Natural killer cell treated with Interleukin-12 subunit alpha and Interleukin-12 subunit beta and Interleukin-15 and Interleukin-18, amount 100 ng/mL, for 72 hours (primary cell): ENCODE data around the gene EHD2. TPM values are rescaled to one million over a fixed set of nuclear protein-coding genes. Genes with fewer than 3 reads are reported as not detected.
"Not testable (repeated sequence)": the region's sequence is repeated elsewhere in the genome, so short reads cannot be mapped to it uniquely, and the experiment has no call there.

Source experiments
- ATAC-seq, 2 donors: fragments of 150-1000 bp; cut with Tn5 transposase in 1 of 2; sonication (Bioruptor Pico), chemical (Tn5 transposase) in 1 of 2; 2 replicates each; pipeline ENCODE4 v1.10.0; 2021
- DNase-seq: peaks from one replicate; pipeline ENCODE4 v3.0.0; 2022; ENCODE audit warnings: low spot score
- H3K27ac Mint-ChIP-seq, 2 donors: 1 replicate in 1 of 2; 2 replicates in 1 of 2; pipeline ENCODE4 v1.8.0; 2022; ENCODE audit warnings: mixed read lengths in 2 of 2, mild to moderate bottlenecking in 1 of 2, moderate library complexity in 1 of 2
- H3K27me3 Mint-ChIP-seq, 2 donors: 1 replicate in 1 of 2; 2 replicates in 1 of 2; pipeline ENCODE4 v1.8.0; 2022; ENCODE audit warnings: mixed read lengths in 2 of 2
- H3K36me3 Mint-ChIP-seq: one replicate; pipeline ENCODE4 v1.8.0; 2022; ENCODE audit warnings: mixed read lengths
- H3K4me1 Mint-ChIP-seq, 2 donors: 1 replicate in 1 of 2; 2 replicates in 1 of 2; pipeline ENCODE4 v1.8.0; 2022; ENCODE audit warnings: low read depth in 2 of 2, mixed read lengths in 2 of 2, mild to moderate bottlenecking in 1 of 2
- H3K4me3 Mint-ChIP-seq: one replicate; pipeline ENCODE4 v1.8.0; 2022; ENCODE audit warnings: mixed read lengths
- H3K9me3 Mint-ChIP-seq: 2 replicates; pipeline ENCODE4 v1.8.0; 2022; ENCODE audit warnings: mixed read lengths
- total RNA-seq, 2 donors: library from RNA; stranded (reverse); gene quantifications; one replicate each; pipeline ENCODE4 v1.2.3, GENCODE V29; 2022

Gene EHD2
- total RNA-seq, 2 donors from 2014 or later = not detected

GRCh38 chr19:47730521-47730889 is 17.3 kb downstream of the EHD2 start:
- H3K9me3 Mint-ChIP-seq = no peaks in the 10 kb centered on the region
- peaks cover 35 to 51% of the 10 kb centered on the region in 2 donors for H3K27me3 Mint-ChIP-seq
- no peak overlapping the region for H3K27ac Mint-ChIP-seq
- no peaks in the 10 kb centered on the region for H3K36me3 Mint-ChIP-seq
- peak in 1 of 2 donors; percentile 15 for ATAC-seq
- H3K4me1 Mint-ChIP-seq = peaks cover 11 to 12% of the 10 kb centered on the region in 2 donors
- H3K4me3 Mint-ChIP-seq = no peak overlapping the region
- no peak for DNase-seq

GRCh38 chr19:47730910-47731309 is 17.7 kb downstream of the EHD2 start:
- peaks cover 35 to 51% of the 10 kb centered on the region in 2 donors for H3K27me3 Mint-ChIP-seq
- no peak for DNase-seq
- H3K4me3 Mint-ChIP-seq = no peak overlapping the region
- H3K27ac Mint-ChIP-seq = no peak overlapping the region
- ATAC-seq = no peak
- peaks cover 11 to 12% of the 10 kb centered on the region in 2 donors for H3K4me1 Mint-ChIP-seq
- H3K36me3 Mint-ChIP-seq = no peaks in the 10 kb centered on the region
- H3K9me3 Mint-ChIP-seq = no peaks in the 10 kb centered on the region

- DNase-seq (no peak), ATAC-seq (peak in 1 of 2 donors; percentile 11)
- Mint-ChIP-seq H3K27ac (no peak overlapping the region), H3K4me1 (peaks cover 0 to 5% of the 10 kb centered on the region in 2 donors), H3K4me3 (no peak overlapping the region), H3K36me3 (no peaks in the 10 kb centered on the region), H3K27me3 (peaks cover 15 to 19% of the 10 kb centered on the region in 2 donors), H3K9me3 (no peaks in the 10 kb centered on the region)
Measured at GRCh38 chr19:47735131-47735530, 21.9 kb downstream of the EHD2 start.

- Mint-ChIP-seq H3K4me1 (peaks cover 6 to 13% of the 10 kb centered on the region in 2 donors), H3K27ac (no peak overlapping the region), H3K9me3 (no peaks in the 10 kb centered on the region), H3K36me3 (no peaks in the 10 kb centered on the region), H3K4me3 (no peak overlapping the region), H3K27me3 (no peaks in the 10 kb centered on the region)
- no peak for ATAC-seq
- no peak for DNase-seq
Measured at GRCh38 chr19:47740866-47741519, 27.8 kb downstream of the EHD2 start.

GRCh38 chr19:47741544-47742140 is 28.4 kb downstream of the EHD2 start:
- Mint-ChIP-seq H3K9me3 (no peaks in the 10 kb centered on the region), H3K27me3 (no peaks in the 10 kb centered on the region), H3K4me3 (peak overlapping the region; percentile 35), H3K36me3 (no peaks in the 10 kb centered on the region), H3K4me1 (peaks cover 6 to 13% of the 10 kb centered on the region in 2 donors), H3K27ac (no peak overlapping the region)
- ATAC-seq (no peak), DNase-seq (no peak)

GRCh38 chr19:47742634-47743033 is 29.4 kb downstream of the EHD2 start:
- no peaks in the 10 kb centered on the region for H3K27me3 Mint-ChIP-seq
- peak overlapping the region; percentile 57 for H3K4me3 Mint-ChIP-seq
- ATAC-seq (no peak), DNase-seq (no peak)
- no peaks in the 10 kb centered on the region for H3K36me3 Mint-ChIP-seq
- H3K4me1 Mint-ChIP-seq = peaks cover 6 to 16% of the 10 kb centered on the region in 2 donors
- no peaks in the 10 kb centered on the region for H3K9me3 Mint-ChIP-seq
- H3K27ac Mint-ChIP-seq = no peak overlapping the region

GRCh38 chr19:47745010-47745901 is 32.0 kb downstream of the EHD2 start, which contains the start of gene NOP53:
NOP53 (plus strand) TSS chr19:47745546; CDS start chr19:47745560, 14 bp downstream.
- Mint-ChIP-seq H3K36me3 (peaks cover 9% of the 10 kb centered on the region), H3K9me3 (no peaks in the 10 kb centered on the region), H3K27me3 (no peaks in the 10 kb centered on the region), H3K4me1 (peaks cover 21 to 26% of the 10 kb centered on the region in 2 donors), H3K4me3 (peak within 1 kb of the TSS; percentile 94), H3K27ac (peak within 1 kb of the TSS; percentile 90 to 98)
- peak; percentile 95 for DNase-seq
- peak; percentile 84 to 91 for ATAC-seq

- Mint-ChIP-seq H3K27ac (peak overlapping the region; percentile 90 to 98), H3K4me3 (peak overlapping the region; percentile 94), H3K4me1 (peaks cover 21 to 30% of the 10 kb centered on the region in 2 donors)
- ATAC-seq, H3K9me3 Mint-ChIP-seq, H3K27me3 Mint-ChIP-seq, H3K36me3 Mint-ChIP-seq, DNase-seq: not testable (repeated sequence)
Measured at GRCh38 chr19:47746129-47746528, 32.9 kb downstream of the EHD2 start.

GRCh38 chr19:47749326-47749725 is 36.1 kb downstream of the EHD2 start:
- Mint-ChIP-seq H3K9me3 (no peaks in the 10 kb centered on the region), H3K27ac (peak overlapping the region; percentile 2 to 22), H3K4me3 (peak overlapping the region; percentile 8), H3K27me3 (no peaks in the 10 kb centered on the region), H3K36me3 (peaks cover 14% of the 10 kb centered on the region), H3K4me1 (peaks cover 21 to 22% of the 10 kb centered on the region in 2 donors)
- ATAC-seq (no peak), DNase-seq (no peak)

- no peak overlapping the region for H3K4me3 Mint-ChIP-seq
- no peak overlapping the region for H3K27ac Mint-ChIP-seq
- no peaks in the 10 kb centered on the region for H3K9me3 Mint-ChIP-seq
- H3K27me3 Mint-ChIP-seq = no peaks in the 10 kb centered on the region
- ATAC-seq (no peak), DNase-seq (no peak)
- H3K4me1 Mint-ChIP-seq = peaks cover 14 to 17% of the 10 kb centered on the region in 2 donors
- peaks cover 14% of the 10 kb centered on the region for H3K36me3 Mint-ChIP-seq
Measured at GRCh38 chr19:47750752-47751151, 37.5 kb downstream of the EHD2 start.

- H3K4me3 Mint-ChIP-seq = no peak overlapping the region
- no peak for ATAC-seq
- H3K4me1 Mint-ChIP-seq = peaks cover 14 to 17% of the 10 kb centered on the region in 2 donors
- H3K27me3 Mint-ChIP-seq = no peaks in the 10 kb centered on the region
- DNase-seq = peak; percentile 54
- peaks cover 14% of the 10 kb centered on the region for H3K36me3 Mint-ChIP-seq
- peak overlapping the region in 1 of 2 donors; percentile 39 for H3K27ac Mint-ChIP-seq
- H3K9me3 Mint-ChIP-seq = no peaks in the 10 kb centered on the region
Measured at GRCh38 chr19:47752440-47753211, 39.4 kb downstream of the EHD2 start.

GRCh38 chr19:47754206-47755064 is 41.2 kb downstream of the EHD2 start:
- ATAC-seq (no peak), DNase-seq (peak; percentile 53)
- no peaks in the 10 kb centered on the region for H3K27me3 Mint-ChIP-seq
- no peak overlapping the region for H3K27ac Mint-ChIP-seq
- no peaks in the 10 kb centered on the region for H3K9me3 Mint-ChIP-seq
- peaks cover 14% of the 10 kb centered on the region for H3K36me3 Mint-ChIP-seq
- peaks cover 0 to 7% of the 10 kb centered on the region in 2 donors for H3K4me1 Mint-ChIP-seq
- no peak overlapping the region for H3K4me3 Mint-ChIP-seq
